PFSK-1 (cell line): ENCODE measurements around the gene HEG1.

Source experiments
- FOXP2 ChIP-seq: optimal IDR thresholded peaks from 2 replicates; pipeline ENCODE3; 2011; ENCODE audit warnings: borderline replicate concordance, control low read depth, inconsistent platforms; ENCODE audit not compliant: insufficient read depth; ENCODE audit errors: extremely low read length, extremely low read depth
- POLR2AphosphoS5 ChIP-seq: IDR thresholded peaks from 2 replicates; pipeline ENCODE4 v1.6.1; 2012; ENCODE audit warnings: low read depth, mild to moderate bottlenecking, control low read depth, low read length, moderate library complexity
- REST ChIP-seq, 2 experiments: IDR thresholded peaks; 2 replicates each; pipeline versions ENCODE4 v1.6.1 to v1.8.0; 2011 to 2012; ENCODE audit warnings: low read depth in 2 of 2, low read length in 2 of 2, control low read depth in 1 of 2, inconsistent platforms in 1 of 2, mild to moderate bottlenecking in 1 of 2, moderate library complexity in 1 of 2; ENCODE audit not compliant: insufficient read depth in 1 of 2
- SIN3A ChIP-seq: IDR thresholded peaks from 2 replicates; pipeline ENCODE4 v1.6.1; 2012; ENCODE audit warnings: mild to moderate bottlenecking, low read length, moderate library complexity, borderline replicate concordance; ENCODE audit not compliant: insufficient read depth
- TAF1 ChIP-seq: IDR thresholded peaks from 2 replicates; pipeline ENCODE4 v1.6.1; 2012; ENCODE audit warnings: low read length, control low read depth, borderline replicate concordance; ENCODE audit not compliant: insufficient read depth

HEG1 gene

GRCh38 chr3:125025642-125026041 is 30.2 kb downstream of the HEG1 start:
- TF ChIP-seq FOXP2 (no peak), TAF1 (no peak), POLR2AphosphoS5 (no peak), SIN3A (no peak), REST (IDR thresholded peaks at IDR 0.05; ENCODE audit: insufficient read depth in 1 of 2, low read depth in 2 of 2, low read length in 2 of 2) (no peak)

- TF ChIP-seq SIN3A (no peak), REST (IDR thresholded peaks at IDR 0.05; ENCODE audit: insufficient read depth in 1 of 2, low read depth in 2 of 2, low read length in 2 of 2) (no peak), TAF1 (no peak), POLR2AphosphoS5 (no peak), FOXP2 (no peak)
Measured at GRCh38 chr3:125024817-125025216, 31.0 kb downstream of the HEG1 start.

GRCh38 chr3:125023833-125024555 is 31.8 kb downstream of the HEG1 start:
- TF ChIP-seq POLR2AphosphoS5 (no peak), SIN3A (no peak), FOXP2 (no peak), TAF1 (no peak)

- TF ChIP-seq TAF1 = no peak
- TF ChIP-seq FOXP2 = no peak
- no peak for TF ChIP-seq REST (IDR thresholded peaks at IDR 0.05; ENCODE audit: insufficient read depth in 1 of 2, low read depth in 2 of 2, low read length in 2 of 2)
- TF ChIP-seq SIN3A = no peak
- no peak for TF ChIP-seq POLR2AphosphoS5
Measured at GRCh38 chr3:125022206-125022605, 33.6 kb downstream of the HEG1 start.

- TF ChIP-seq SIN3A (no peak), TAF1 (no peak), REST (IDR thresholded peaks at IDR 0.05; ENCODE audit: insufficient read depth in 1 of 2, low read depth in 2 of 2, low read length in 2 of 2) (no peak), FOXP2 (no peak), POLR2AphosphoS5 (no peak)
Measured at GRCh38 chr3:125019271-125019670, 36.5 kb downstream of the HEG1 start.
